ENCODE results near the gene CTNND2. TPM values are rescaled to one million over a fixed set of nuclear protein-coding genes. Genes with fewer than 3 reads are reported as not detected.

Gene CTNND2
- polyA plus RNA-seq, 1 donor from 2014 or later, result 67.0 TPM

DNA sequence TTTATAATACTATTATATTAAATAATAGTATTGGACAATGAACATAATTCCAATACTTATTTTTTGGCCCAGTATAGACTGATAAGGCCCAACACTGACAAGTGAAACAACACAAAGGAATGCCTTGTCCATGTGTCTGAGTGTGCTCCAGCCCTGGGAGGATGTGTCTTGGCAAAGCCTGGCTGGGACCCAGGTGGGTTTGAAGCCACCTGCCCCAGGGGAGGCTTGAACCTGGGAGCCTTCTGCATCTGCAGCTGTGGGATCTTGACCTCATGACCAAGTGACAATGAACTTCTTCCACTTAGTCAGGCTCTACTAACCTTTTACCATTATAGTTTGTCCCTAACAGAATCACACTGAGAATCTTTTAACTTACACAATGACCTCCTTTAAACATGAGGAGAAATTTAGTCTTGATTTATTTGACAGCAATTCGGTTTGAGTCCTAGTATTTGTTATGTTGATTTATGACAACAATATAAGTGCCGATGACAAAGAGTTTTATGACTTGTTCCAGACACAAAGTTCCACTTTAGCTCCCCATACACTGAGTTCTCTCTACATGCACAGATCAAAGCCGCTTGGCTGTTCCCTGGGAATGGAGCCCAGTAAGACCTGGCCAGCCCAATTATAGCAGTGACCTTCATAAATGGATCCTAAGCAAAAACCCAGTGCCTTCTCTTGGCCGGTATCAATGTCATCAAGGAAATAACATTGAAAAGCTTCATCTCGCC is 294.5 kb downstream of the CTNND2 start:
- no peaks in the 10 kb centered on the region for H4K20me1 ChIP-seq (ENCODE audit: insufficient read depth)
- H3F3A ChIP-seq (ENCODE audit: insufficient read depth, low read length, poor library complexity, severe bottlenecking), result no peaks in the 10 kb centered on the region
- H3K79me2 ChIP-seq (replicated peaks; ENCODE audit: insufficient read depth, low read length), result no peaks in the 10 kb centered on the region
- no peaks in the 10 kb centered on the region for H3K9me3 ChIP-seq (ENCODE audit: low read length)
- H3K27ac ChIP-seq (ENCODE audit: low read length), result no peak overlapping the region
- no peak for TF ChIP-seq POLR2AphosphoS5 (IDR thresholded peaks at IDR 0.05)
- TF ChIP-seq SMC3 (conservative IDR thresholded peaks at IDR 0.05; ENCODE audit: poor library complexity), result no peak
- no peak for TF ChIP-seq EZH2 (IDR thresholded peaks at IDR 0.05; ENCODE audit: borderline replicate concordance, insufficient read depth, low read length, poor library complexity, severe bottlenecking)
- TF ChIP-seq, protein P1, sequence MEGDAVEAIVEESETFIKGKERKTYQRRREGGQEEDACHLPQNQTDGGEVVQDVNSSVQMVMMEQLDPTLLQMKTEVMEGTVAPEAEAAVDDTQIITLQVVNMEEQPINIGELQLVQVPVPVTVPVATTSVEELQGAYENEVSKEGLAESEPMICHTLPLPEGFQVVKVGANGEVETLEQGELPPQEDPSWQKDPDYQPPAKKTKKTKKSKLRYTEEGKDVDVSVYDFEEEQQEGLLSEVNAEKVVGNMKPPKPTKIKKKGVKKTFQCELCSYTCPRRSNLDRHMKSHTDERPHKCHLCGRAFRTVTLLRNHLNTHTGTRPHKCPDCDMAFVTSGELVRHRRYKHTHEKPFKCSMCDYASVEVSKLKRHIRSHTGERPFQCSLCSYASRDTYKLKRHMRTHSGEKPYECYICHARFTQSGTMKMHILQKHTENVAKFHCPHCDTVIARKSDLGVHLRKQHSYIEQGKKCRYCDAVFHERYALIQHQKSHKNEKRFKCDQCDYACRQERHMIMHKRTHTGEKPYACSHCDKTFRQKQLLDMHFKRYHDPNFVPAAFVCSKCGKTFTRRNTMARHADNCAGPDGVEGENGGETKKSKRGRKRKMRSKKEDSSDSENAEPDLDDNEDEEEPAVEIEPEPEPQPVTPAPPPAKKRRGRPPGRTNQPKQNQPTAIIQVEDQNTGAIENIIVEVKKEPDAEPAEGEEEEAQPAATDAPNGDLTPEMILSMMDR (IDR thresholded peaks at IDR 0.05; ENCODE audit: poor library complexity, severe bottlenecking), result no peak
- no peak for TF ChIP-seq RAD21 (conservative IDR thresholded peaks at IDR 0.05)
- no peak for TF ChIP-seq TAF1 (IDR thresholded peaks at IDR 0.05; ENCODE audit: low read depth)
- no peak for TF ChIP-seq MXI1 (conservative IDR thresholded peaks at IDR 0.05; ENCODE audit: poor library complexity, severe bottlenecking)
- no peak for TF ChIP-seq EP300 (conservative IDR thresholded peaks at IDR 0.05; ENCODE audit: poor library complexity, severe bottlenecking)
- TF ChIP-seq, protein P2, sequence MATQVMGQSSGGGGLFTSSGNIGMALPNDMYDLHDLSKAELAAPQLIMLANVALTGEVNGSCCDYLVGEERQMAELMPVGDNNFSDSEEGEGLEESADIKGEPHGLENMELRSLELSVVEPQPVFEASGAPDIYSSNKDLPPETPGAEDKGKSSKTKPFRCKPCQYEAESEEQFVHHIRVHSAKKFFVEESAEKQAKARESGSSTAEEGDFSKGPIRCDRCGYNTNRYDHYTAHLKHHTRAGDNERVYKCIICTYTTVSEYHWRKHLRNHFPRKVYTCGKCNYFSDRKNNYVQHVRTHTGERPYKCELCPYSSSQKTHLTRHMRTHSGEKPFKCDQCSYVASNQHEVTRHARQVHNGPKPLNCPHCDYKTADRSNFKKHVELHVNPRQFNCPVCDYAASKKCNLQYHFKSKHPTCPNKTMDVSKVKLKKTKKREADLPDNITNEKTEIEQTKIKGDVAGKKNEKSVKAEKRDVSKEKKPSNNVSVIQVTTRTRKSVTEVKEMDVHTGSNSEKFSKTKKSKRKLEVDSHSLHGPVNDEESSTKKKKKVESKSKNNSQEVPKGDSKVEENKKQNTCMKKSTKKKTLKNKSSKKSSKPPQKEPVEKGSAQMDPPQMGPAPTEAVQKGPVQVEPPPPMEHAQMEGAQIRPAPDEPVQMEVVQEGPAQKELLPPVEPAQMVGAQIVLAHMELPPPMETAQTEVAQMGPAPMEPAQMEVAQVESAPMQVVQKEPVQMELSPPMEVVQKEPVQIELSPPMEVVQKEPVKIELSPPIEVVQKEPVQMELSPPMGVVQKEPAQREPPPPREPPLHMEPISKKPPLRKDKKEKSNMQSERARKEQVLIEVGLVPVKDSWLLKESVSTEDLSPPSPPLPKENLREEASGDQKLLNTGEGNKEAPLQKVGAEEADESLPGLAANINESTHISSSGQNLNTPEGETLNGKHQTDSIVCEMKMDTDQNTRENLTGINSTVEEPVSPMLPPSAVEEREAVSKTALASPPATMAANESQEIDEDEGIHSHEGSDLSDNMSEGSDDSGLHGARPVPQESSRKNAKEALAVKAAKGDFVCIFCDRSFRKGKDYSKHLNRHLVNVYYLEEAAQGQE (IDR thresholded peaks at IDR 0.05; ENCODE audit: borderline replicate concordance), result no peak
- H2AFZ ChIP-seq (ENCODE audit: low read depth, low read length), result no peak overlapping the region
- H3K9ac ChIP-seq (ENCODE audit: low read length), result no peak overlapping the region
- H3K9me2 ChIP-seq (ENCODE audit: insufficient read depth, low read length), result no peaks in the 10 kb centered on the region
- no peak overlapping the region for H3K4me2 ChIP-seq (ENCODE audit: low read length)
- no peaks in the 10 kb centered on the region for H3K36me3 ChIP-seq (ENCODE audit: insufficient read depth, low read length)
- no peak overlapping the region for H3K4me3 ChIP-seq (ENCODE audit: low read length)
- no peaks in the 10 kb centered on the region for H3K27me3 ChIP-seq (ENCODE audit: insufficient read depth, low read depth, low read length)

GRCh38 chr5:11608530-11608929 is 295.7 kb downstream of the CTNND2 start:
- Histone ChIP-seq H3K36me3 (ENCODE audit: insufficient read depth, low read length) (no peaks in the 10 kb centered on the region), H3F3A (ENCODE audit: insufficient read depth, low read length, poor library complexity, severe bottlenecking) (no peaks in the 10 kb centered on the region), H3K4me2 (ENCODE audit: low read length) (no peak overlapping the region), H3K27ac (ENCODE audit: low read length) (no peak overlapping the region), H3K27me3 (ENCODE audit: insufficient read depth, low read depth, low read length) (no peaks in the 10 kb centered on the region), H4K20me1 (ENCODE audit: insufficient read depth) (no peaks in the 10 kb centered on the region), H3K79me2 (replicated peaks; ENCODE audit: insufficient read depth, low read length) (no peaks in the 10 kb centered on the region), H3K9me3 (ENCODE audit: low read length) (no peaks in the 10 kb centered on the region), H2AFZ (ENCODE audit: low read depth, low read length) (no peak overlapping the region), H3K4me3 (ENCODE audit: low read length) (no peak overlapping the region), H3K9me2 (ENCODE audit: insufficient read depth, low read length) (no peaks in the 10 kb centered on the region), H3K9ac (ENCODE audit: low read length) (no peak overlapping the region)
- TF ChIP-seq, protein P1 (IDR thresholded peaks at IDR 0.05; ENCODE audit: poor library complexity, severe bottlenecking), result no peak
